Stimulated activated CD4-positive, alpha-beta T cell treated with anti-CD3 and anti-CD28 coated beads, TNF-alpha, amount 100 ng/mL, for 48 hours (primary cell): ENCODE results near the gene RPL18.
"Not testable (repeated sequence)": the region's sequence is repeated elsewhere in the genome, so short reads cannot be mapped to it uniquely, and the experiment has no call there.

Experiments used
- DNase-seq, 3 donors: peaks; one replicate each; pipeline ENCODE4 v3.0.0-alpha.2; 2020; ENCODE audit warnings: low read depth in 3 of 3

RPL18 gene

GRCh38 chr19:48644839-48645619 lies 26.1 kb upstream of the RPL18 start:
- peak; percentile 54 to 64 (median 62) for DNase-seq

GRCh38 chr19:48644355-48644754 lies 25.4 kb upstream of the RPL18 start:
- no peak for DNase-seq

GRCh38 chr19:48642862-48643261 lies 23.9 kb upstream of the RPL18 start:
- DNase-seq, result no peak

- no peak for DNase-seq
Observed at GRCh38 chr19:48641850-48642249, 22.9 kb upstream of the RPL18 start.

GRCh38 chr19:48639483-48640375 lies 20.8 kb upstream of the RPL18 start:
- DNase-seq, result no peak

GRCh38 chr19:48638831-48639381 lies 19.9 kb upstream of the RPL18 start:
- no peak for DNase-seq

GRCh38 chr19:48637948-48638830 lies 19.2 kb upstream of the RPL18 start:
- peak in 2 of 3 donors; percentile 63 to 72 for DNase-seq

GRCh38 chr19:48637449-48637947 lies 18.5 kb upstream of the RPL18 start:
- DNase-seq, result peak; percentile 93 to 99 (median 97)

- peak in 1 of 3 donors; percentile 29 for DNase-seq
Observed at GRCh38 chr19:48636859-48637448, 18.0 kb upstream of the RPL18 start, which contains the start of gene DBP. Gene DBP (minus strand): TSS chr19:48637379. CDS start chr19:48636994, 385 bp downstream.

GRCh38 chr19:48635966-48636858 lies 17.2 kb upstream of the RPL18 start:
- DNase-seq, result no peak

- DNase-seq, result peak in 2 of 3 donors; percentile 63 to 77
Observed at GRCh38 chr19:48635263-48635965, 16.4 kb upstream of the RPL18 start.

GRCh38 chr19:48634424-48635262 lies 15.7 kb upstream of the RPL18 start:
- peak; percentile 88 to 91 (median 91) for DNase-seq

- DNase-seq, result no peak
Observed at GRCh38 chr19:48634036-48634342, 15.0 kb upstream of the RPL18 start.

GRCh38 chr19:48633148-48634035 lies 14.4 kb upstream of the RPL18 start:
- DNase-seq, result no peak

GRCh38 chr19:48632692-48633147 lies 13.7 kb upstream of the RPL18 start:
- no peak for DNase-seq

- not testable (repeated sequence) for DNase-seq
Observed at GRCh38 chr19:48632286-48632685, 13.3 kb upstream of the RPL18 start.

GRCh38 chr19:48631225-48631624 lies 12.2 kb upstream of the RPL18 start:
- no peak for DNase-seq
